SK-N-SH (cell line): Measurements from ENCODE around the gene ATG2A. TPM values are rescaled to one million over a fixed set of nuclear protein-coding genes. Genes with fewer than 3 reads are reported as not detected.

Experiments used
- CTCF ChIA-PET: fragments of 300-600, 350-600 bp; formaldehyde crosslinking; extraction: SDS; loops from one replicate; lab custom pipeline; 2021; lab: Yijun Ruan, JAX
- POLR2A ChIA-PET: fragments of 350-600 bp; sonication (Branson Sonifier 250); formaldehyde crosslinking; extraction: SDS; loops from one replicate; lab custom pipeline; 2020; ENCODE audit warnings: antibody characterized with exemption, inconsistent platforms; lab: Yijun Ruan, JAX
- DNase-seq: peaks from one replicate; pipeline ENCODE4 v3.0.0; 2012
- H2AFZ ChIP-seq: fragments of 200-600 bp; sonication (generic); 2 replicates; pipeline ENCODE4 v1.8.1; 2016; ENCODE audit warnings: antibody characterized with exemption, mild to moderate bottlenecking, low read depth
- H3F3A ChIP-seq: fragments of 200-600 bp; sonication (generic); replicated peaks from 2 replicates; pipeline ENCODE3; 2016; ENCODE audit warnings: antibody characterized with exemption, mild to moderate bottlenecking; ENCODE audit not compliant: insufficient read depth
- H3K27ac ChIP-seq, 2 experiments: fragments of 200-500 bp in 1 of 2; fragments of 200-600 bp in 1 of 2; sonication (Bioruptor generic) in 1 of 2; sonication (generic), shearing (Covaris generic) in 1 of 2; 2 replicates each; pipeline versions ENCODE4 v1.5.1 to v1.6.1; 2014 to 2016; ENCODE audit warnings: low read depth in 2 of 2, inconsistent platforms in 1 of 2, low read length in 1 of 2, mild to moderate bottlenecking in 1 of 2, mixed read lengths in 1 of 2
- H3K27me3 ChIP-seq: fragments of 200-600 bp; sonication (generic), shearing (Covaris generic); 2 replicates; pipeline ENCODE4 v1.6.1; 2016; ENCODE audit warnings: mixed run types; ENCODE audit not compliant: insufficient read depth
- H3K36me3 ChIP-seq, 2 experiments: fragments of 200-500 bp in 1 of 2; fragments of 200-600 bp in 1 of 2; sonication (Bioruptor generic) in 1 of 2; sonication (generic) in 1 of 2; replicated peaks in 1 of 2; 2 replicates each; pipeline versions ENCODE3 to v1.5.1; 2014 to 2016; ENCODE audit warnings: low read length in 1 of 2, mild to moderate bottlenecking in 1 of 2; ENCODE audit not compliant: insufficient read depth in 2 of 2, control insufficient read depth in 1 of 2
- H3K4me1 ChIP-seq, 2 experiments: fragments of 200-500 bp in 1 of 2; fragments of 200-600 bp in 1 of 2; sonication (Bioruptor generic) in 1 of 2; sonication (generic), shearing (Covaris generic) in 1 of 2; 2 replicates each; pipeline versions ENCODE4 v1.5.1 to v1.6.1; 2014 to 2016; ENCODE audit warnings: low read depth in 1 of 2, low read length in 1 of 2, mixed run types in 1 of 2; ENCODE audit not compliant: insufficient read depth in 2 of 2, control insufficient read depth in 1 of 2
- H3K4me2 ChIP-seq: fragments of 200-600 bp; sonication (generic), shearing (Covaris generic); 2 replicates; pipeline ENCODE4 v1.6.1; 2017; ENCODE audit warnings: mixed run types
- H3K4me3 ChIP-seq, 2 experiments: fragments of 200-500 bp in 1 of 2; fragments of 200-600 bp in 1 of 2; sonication (Bioruptor generic) in 1 of 2; sonication (generic), shearing (Covaris generic) in 1 of 2; 2 replicates each; pipeline versions ENCODE4 v1.5.1 to v1.8.1; 2014 to 2016; ENCODE audit warnings: low read depth in 2 of 2, inconsistent platforms in 1 of 2, low read length in 1 of 2, mild to moderate bottlenecking in 1 of 2, mixed read lengths in 1 of 2, moderate library complexity in 1 of 2
- H3K79me2 ChIP-seq: fragments of 200-600 bp; sonication (generic); 2 replicates; pipeline ENCODE4 v1.8.1; 2017; ENCODE audit warnings: mild to moderate bottlenecking; ENCODE audit not compliant: insufficient read depth
- H3K9ac ChIP-seq: fragments of 200-600 bp; sonication (generic); 2 replicates; pipeline ENCODE4 v1.6.1; 2017; ENCODE audit warnings: mixed run types
- H3K9me2 ChIP-seq: fragments of 200-600 bp; sonication (generic); 2 replicates; pipeline ENCODE4 v1.6.1; 2017; ENCODE audit warnings: mixed run types
- H3K9me3 ChIP-seq: fragments of 200-600 bp; sonication (generic); 2 replicates; pipeline ENCODE4 v1.6.1; 2017; ENCODE audit warnings: mixed run types, mild to moderate bottlenecking, moderate library complexity
- H4K20me1 ChIP-seq: fragments of 200-600 bp; sonication (generic); 2 replicates; pipeline ENCODE4 v1.6.1; 2017; ENCODE audit warnings: mild to moderate bottlenecking, mixed run types; ENCODE audit not compliant: insufficient read depth
- ELF1 ChIP-seq: IDR thresholded peaks from 2 replicates; pipeline ENCODE4 v1.4.0; 2012
- EZH2phosphoT487 ChIP-seq: fragments of 200-600 bp; sonication (generic); IDR thresholded peaks from 2 replicates; pipeline ENCODE4 v1.6.1; 2017; ENCODE audit warnings: low read depth, mixed run types, mild to moderate bottlenecking, antibody characterized with exemption, moderate library complexity, borderline replicate concordance
- FOXJ3 ChIP-seq: sonication (generic); formaldehyde crosslinking; IDR thresholded peaks from 2 replicates; pipeline ENCODE4 v1.5.1; 2020; ENCODE audit warnings: mild to moderate bottlenecking, missing genetic modification reagents
- GATA2 ChIP-seq: sonication (generic); formaldehyde crosslinking; IDR thresholded peaks from 2 replicates; pipeline ENCODE4 v1.5.0; 2020; ENCODE audit warnings: mild to moderate bottlenecking, missing genetic modification reagents
- MAX ChIP-seq: IDR thresholded peaks from 2 replicates; pipeline ENCODE4 v1.4.0; 2012; ENCODE audit warnings: low read depth
- MXI1 ChIP-seq: IDR thresholded peaks from 2 replicates; pipeline ENCODE4 v1.6.1; 2012; ENCODE audit warnings: mild to moderate bottlenecking, low read depth, low read length, improper control_type of control experiment
- NFIC ChIP-seq: IDR thresholded peaks from 2 replicates; pipeline ENCODE4 v1.4.0; 2012; ENCODE audit warnings: borderline replicate concordance
- PBX3 ChIP-seq: IDR thresholded peaks from 2 replicates; pipeline ENCODE4; 2012
- RAD21 ChIP-seq: IDR thresholded peaks from 2 replicates; pipeline ENCODE4 v1.6.1; 2012; ENCODE audit warnings: mild to moderate bottlenecking, low read length
- RCOR1 ChIP-seq: fragments of 150-350 bp; IDR thresholded peaks from 2 replicates; pipeline ENCODE4 v1.6.1; 2017; ENCODE audit warnings: antibody characterized with exemption, low read length
- REST ChIP-seq: IDR thresholded peaks from 2 replicates; pipeline ENCODE4 v1.6.1; 2012; ENCODE audit warnings: mild to moderate bottlenecking, low read depth, low read length, moderate library complexity
- RFX5 ChIP-seq: IDR thresholded peaks from 2 replicates; pipeline ENCODE4 v1.6.1; 2012; ENCODE audit warnings: mild to moderate bottlenecking, improper control_type of control experiment, low read length
- SMC3 ChIP-seq: IDR thresholded peaks from 2 replicates; pipeline ENCODE4 v1.6.1; 2012; ENCODE audit warnings: low read depth, low read length, improper control_type of control experiment
- TCF12 ChIP-seq: IDR thresholded peaks from 2 replicates; pipeline ENCODE4 v1.4.0; 2012
- TEAD4 ChIP-seq: IDR thresholded peaks from 2 replicates; pipeline ENCODE4 v1.4.0; 2012; ENCODE audit warnings: mild to moderate bottlenecking, borderline replicate concordance; ENCODE audit not compliant: insufficient read depth
- YY1 ChIP-seq: IDR thresholded peaks from 2 replicates; pipeline ENCODE4 v1.4.0; 2012; ENCODE audit warnings: low read depth, mild to moderate bottlenecking
- WGBS: methylation state at CpG from one replicate; pipeline ENCODE4 v1.1.6; 2017; ENCODE audit warnings: low lambda C conversion rate; 5-methylcytosine and 5-hydroxymethylcytosine counted together
- polyA plus RNA-seq, 3 experiments: library from polyadenylated mRNA; depleted of rRNA; stranded (reverse); fragments of >200 nt; gene quantifications; 2 replicates each; pipeline ENCODE4 v1.2.3, GENCODE V29; 2012
- TF ChIP-seq, protein P1 (sequence below): fragments of 150-350 bp; IDR thresholded peaks from 2 replicates; pipeline ENCODE4 v1.6.1; 2017; ENCODE audit warnings: antibody characterized with exemption, low read length, low read depth, borderline replicate concordance
- TF ChIP-seq, protein P2 (sequence below): IDR thresholded peaks from 2 replicates; pipeline ENCODE4 v1.4.0; 2012; ENCODE audit warnings: low read depth, borderline replicate concordance
- TF ChIP-seq, protein P3 (sequence below): IDR thresholded peaks from 2 replicates; pipeline ENCODE4 v1.4.0; 2012; ENCODE audit warnings: low read depth, borderline replicate concordance
- TF ChIP-seq, protein P4 (sequence below): fragments of 200-600 bp; sonication (generic); IDR thresholded peaks from 2 replicates; pipeline ENCODE4 v1.6.1; 2017; ENCODE audit warnings: antibody characterized with exemption, mild to moderate bottlenecking, moderate library complexity

The ATG2A gene
- polyA plus RNA-seq, 1 of the 3 experiments (the other 2 are of a cell fraction), result 7.1 TPM

DNA sequence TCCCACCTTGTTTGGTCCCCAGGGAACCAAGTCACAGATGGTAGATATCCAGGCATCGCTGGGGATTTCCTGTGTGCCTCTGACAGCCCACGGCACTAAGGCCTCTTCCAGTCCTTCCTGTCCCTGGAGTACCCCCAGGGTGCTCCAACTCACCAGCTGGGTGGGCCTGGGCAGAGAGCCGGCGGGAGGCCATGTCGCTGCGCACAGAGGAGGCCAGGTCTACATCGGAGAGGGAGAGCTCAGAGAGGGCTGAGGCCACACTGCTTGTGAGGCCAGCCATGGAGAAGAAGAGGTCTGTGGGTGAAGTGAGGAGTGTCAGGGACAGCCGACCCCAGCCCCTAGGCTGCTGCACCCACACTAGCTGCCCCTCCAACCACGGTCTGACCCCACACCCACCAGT is 5.3 kb downstream of the ATG2A start:
- no peak for TF ChIP-seq FOXJ3 (CRISPR knock-in tag)
- no peak for TF ChIP-seq ELF1
- TF ChIP-seq PBX3, result no peak
- TF ChIP-seq, protein P1, sequence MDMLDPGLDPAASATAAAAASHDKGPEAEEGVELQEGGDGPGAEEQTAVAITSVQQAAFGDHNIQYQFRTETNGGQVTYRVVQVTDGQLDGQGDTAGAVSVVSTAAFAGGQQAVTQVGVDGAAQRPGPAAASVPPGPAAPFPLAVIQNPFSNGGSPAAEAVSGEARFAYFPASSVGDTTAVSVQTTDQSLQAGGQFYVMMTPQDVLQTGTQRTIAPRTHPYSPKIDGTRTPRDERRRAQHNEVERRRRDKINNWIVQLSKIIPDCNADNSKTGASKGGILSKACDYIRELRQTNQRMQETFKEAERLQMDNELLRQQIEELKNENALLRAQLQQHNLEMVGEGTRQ, result no peak
- no peak for TF ChIP-seq EZH2phosphoT487
- TF ChIP-seq SMC3, result no peak
- no peak for TF ChIP-seq TCF12
- TF ChIP-seq RCOR1, result no peak
- TF ChIP-seq RAD21, result no peak
- no peak for TF ChIP-seq GATA2 (CRISPR knock-in tag)
- no peak for TF ChIP-seq YY1
- no peak for TF ChIP-seq TEAD4
- TF ChIP-seq, protein P2, sequence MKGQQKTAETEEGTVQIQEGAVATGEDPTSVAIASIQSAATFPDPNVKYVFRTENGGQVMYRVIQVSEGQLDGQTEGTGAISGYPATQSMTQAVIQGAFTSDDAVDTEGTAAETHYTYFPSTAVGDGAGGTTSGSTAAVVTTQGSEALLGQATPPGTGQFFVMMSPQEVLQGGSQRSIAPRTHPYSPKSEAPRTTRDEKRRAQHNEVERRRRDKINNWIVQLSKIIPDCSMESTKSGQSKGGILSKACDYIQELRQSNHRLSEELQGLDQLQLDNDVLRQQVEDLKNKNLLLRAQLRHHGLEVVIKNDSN, result no peak
- TF ChIP-seq RFX5, result no peak
- TF ChIP-seq, protein P3, sequence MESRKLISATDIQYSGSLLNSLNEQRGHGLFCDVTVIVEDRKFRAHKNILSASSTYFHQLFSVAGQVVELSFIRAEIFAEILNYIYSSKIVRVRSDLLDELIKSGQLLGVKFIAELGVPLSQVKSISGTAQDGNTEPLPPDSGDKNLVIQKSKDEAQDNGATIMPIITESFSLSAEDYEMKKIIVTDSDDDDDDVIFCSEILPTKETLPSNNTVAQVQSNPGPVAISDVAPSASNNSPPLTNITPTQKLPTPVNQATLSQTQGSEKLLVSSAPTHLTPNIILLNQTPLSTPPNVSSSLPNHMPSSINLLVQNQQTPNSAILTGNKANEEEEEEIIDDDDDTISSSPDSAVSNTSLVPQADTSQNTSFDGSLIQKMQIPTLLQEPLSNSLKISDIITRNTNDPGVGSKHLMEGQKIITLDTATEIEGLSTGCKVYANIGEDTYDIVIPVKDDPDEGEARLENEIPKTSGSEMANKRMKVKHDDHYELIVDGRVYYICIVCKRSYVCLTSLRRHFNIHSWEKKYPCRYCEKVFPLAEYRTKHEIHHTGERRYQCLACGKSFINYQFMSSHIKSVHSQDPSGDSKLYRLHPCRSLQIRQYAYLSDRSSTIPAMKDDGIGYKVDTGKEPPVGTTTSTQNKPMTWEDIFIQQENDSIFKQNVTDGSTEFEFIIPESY, result no peak
- no peak for TF ChIP-seq MAX
- TF ChIP-seq, protein P4, sequence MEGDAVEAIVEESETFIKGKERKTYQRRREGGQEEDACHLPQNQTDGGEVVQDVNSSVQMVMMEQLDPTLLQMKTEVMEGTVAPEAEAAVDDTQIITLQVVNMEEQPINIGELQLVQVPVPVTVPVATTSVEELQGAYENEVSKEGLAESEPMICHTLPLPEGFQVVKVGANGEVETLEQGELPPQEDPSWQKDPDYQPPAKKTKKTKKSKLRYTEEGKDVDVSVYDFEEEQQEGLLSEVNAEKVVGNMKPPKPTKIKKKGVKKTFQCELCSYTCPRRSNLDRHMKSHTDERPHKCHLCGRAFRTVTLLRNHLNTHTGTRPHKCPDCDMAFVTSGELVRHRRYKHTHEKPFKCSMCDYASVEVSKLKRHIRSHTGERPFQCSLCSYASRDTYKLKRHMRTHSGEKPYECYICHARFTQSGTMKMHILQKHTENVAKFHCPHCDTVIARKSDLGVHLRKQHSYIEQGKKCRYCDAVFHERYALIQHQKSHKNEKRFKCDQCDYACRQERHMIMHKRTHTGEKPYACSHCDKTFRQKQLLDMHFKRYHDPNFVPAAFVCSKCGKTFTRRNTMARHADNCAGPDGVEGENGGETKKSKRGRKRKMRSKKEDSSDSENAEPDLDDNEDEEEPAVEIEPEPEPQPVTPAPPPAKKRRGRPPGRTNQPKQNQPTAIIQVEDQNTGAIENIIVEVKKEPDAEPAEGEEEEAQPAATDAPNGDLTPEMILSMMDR, result no peak
- no peak for TF ChIP-seq MXI1
- no peak for TF ChIP-seq REST
- no peak for TF ChIP-seq NFIC
- TF ChIP-seq, all 33 proteins: peak for 0
- 98% methylated on average over 8 of the region's 9 CpGs for WGBS
- Histone ChIP-seq H3K36me3 (peaks cover 0 to 60% of the 10 kb centered on the region in 2 experiments), H3F3A (no peaks in the 10 kb centered on the region), H3K9me3 (no peaks in the 10 kb centered on the region), H3K9ac (no peak overlapping the region), H3K27ac (no peak overlapping the region), H3K4me2 (no peak overlapping the region), H3K4me3 (no peak overlapping the region), H4K20me1 (no peaks in the 10 kb centered on the region), H2AFZ (no peak overlapping the region), H3K79me2 (peaks cover 13% of the 10 kb centered on the region; the same call in 1 of the 2 replicates), H3K27me3 (no peaks in the 10 kb centered on the region), H3K4me1 (peaks cover 8 to 9% of the 10 kb centered on the region in 2 experiments; a peak in 2 of 4 replicates), H3K9me2 (no peaks in the 10 kb centered on the region)
- POLR2A ChIA-PET, result no interaction called here
- DNase-seq, result no peak
- CTCF ChIA-PET, result interaction anchor here (0.7 to 1.1 kb wide), 3 partner anchors 15 to 65 kb away, joined by 3 to 4 read pairs (median 3); no protein-coding TSS in a partner anchor
